Measurements from ENCODE around the gene PRDM16.

The PRDM16 gene

GRCh38 chr1:3404801-3405200, 335.8 kb downstream of the PRDM16 start:
- no peak for TF ChIP-seq CTCF (IDR thresholded peaks at IDR 0.05; ENCODE audit: borderline replicate concordance, control extremely low read depth, extremely low read depth, insufficient read depth, missing control alignments)
- in situ Hi-C loops (cut with MboI; ENCODE audit: low sequenced_read_pairs, unreplicated experiment): no loop called here
- DNase-seq (ENCODE audit: low spot score): no peak

- DNase-seq (ENCODE audit: low spot score): no peak
- TF ChIP-seq CTCF (IDR thresholded peaks at IDR 0.05; ENCODE audit: borderline replicate concordance, control extremely low read depth, extremely low read depth, insufficient read depth, missing control alignments): no peak
- in situ Hi-C loops (cut with MboI; ENCODE audit: low sequenced_read_pairs, unreplicated experiment): no loop called here
These were observed 336.5 kb downstream of the PRDM16 start for GRCh38 chr1:3405491-3405890.

GRCh38 chr1:3405974-3406867, 337.2 kb downstream of the PRDM16 start:
- no peak for TF ChIP-seq CTCF (IDR thresholded peaks at IDR 0.05; ENCODE audit: borderline replicate concordance, control extremely low read depth, extremely low read depth, insufficient read depth, missing control alignments)
- DNase-seq (ENCODE audit: low spot score): no peak
- in situ Hi-C loops (cut with MboI; ENCODE audit: low sequenced_read_pairs, unreplicated experiment): no loop called here

GRCh38 chr1:3407021-3407420, 338.0 kb downstream of the PRDM16 start:
- in situ Hi-C loops (cut with MboI; ENCODE audit: low sequenced_read_pairs, unreplicated experiment): no loop called here
- TF ChIP-seq CTCF (IDR thresholded peaks at IDR 0.05; ENCODE audit: borderline replicate concordance, control extremely low read depth, extremely low read depth, insufficient read depth, missing control alignments): no peak
- no peak for DNase-seq (ENCODE audit: low spot score)

- in situ Hi-C loops (cut with MboI; ENCODE audit: low sequenced_read_pairs, unreplicated experiment): no loop called here
- no peak for TF ChIP-seq CTCF (IDR thresholded peaks at IDR 0.05; ENCODE audit: borderline replicate concordance, control extremely low read depth, extremely low read depth, insufficient read depth, missing control alignments)
- DNase-seq (ENCODE audit: low spot score): no peak
These were observed 339.8 kb downstream of the PRDM16 start for GRCh38 chr1:3408751-3409266.

GRCh38 chr1:3409366-3410141, 340.6 kb downstream of the PRDM16 start:
- DNase-seq (ENCODE audit: low spot score): no peak
- no peak for TF ChIP-seq CTCF (IDR thresholded peaks at IDR 0.05; ENCODE audit: borderline replicate concordance, control extremely low read depth, extremely low read depth, insufficient read depth, missing control alignments)
- in situ Hi-C loops (cut with MboI; ENCODE audit: low sequenced_read_pairs, unreplicated experiment): no loop called here
